Stimulated activated CD4-positive, alpha-beta T cell treated with anti-CD3 and anti-CD28 coated beads, Interleukin-12 subunit alpha, Interleukin-12 subunit beta, amount 100 ng/mL, for 4 hours (primary cell): ENCODE data around the gene ZNF14.
"Not testable (repeated sequence)": the region's sequence is repeated elsewhere in the genome, so short reads cannot be mapped to it uniquely, and the experiment has no call there.

ENCODE experiments used
- DNase-seq: peaks from one replicate; pipeline ENCODE4 v3.0.0-alpha.2; 2020

The ZNF14 gene

DNA sequence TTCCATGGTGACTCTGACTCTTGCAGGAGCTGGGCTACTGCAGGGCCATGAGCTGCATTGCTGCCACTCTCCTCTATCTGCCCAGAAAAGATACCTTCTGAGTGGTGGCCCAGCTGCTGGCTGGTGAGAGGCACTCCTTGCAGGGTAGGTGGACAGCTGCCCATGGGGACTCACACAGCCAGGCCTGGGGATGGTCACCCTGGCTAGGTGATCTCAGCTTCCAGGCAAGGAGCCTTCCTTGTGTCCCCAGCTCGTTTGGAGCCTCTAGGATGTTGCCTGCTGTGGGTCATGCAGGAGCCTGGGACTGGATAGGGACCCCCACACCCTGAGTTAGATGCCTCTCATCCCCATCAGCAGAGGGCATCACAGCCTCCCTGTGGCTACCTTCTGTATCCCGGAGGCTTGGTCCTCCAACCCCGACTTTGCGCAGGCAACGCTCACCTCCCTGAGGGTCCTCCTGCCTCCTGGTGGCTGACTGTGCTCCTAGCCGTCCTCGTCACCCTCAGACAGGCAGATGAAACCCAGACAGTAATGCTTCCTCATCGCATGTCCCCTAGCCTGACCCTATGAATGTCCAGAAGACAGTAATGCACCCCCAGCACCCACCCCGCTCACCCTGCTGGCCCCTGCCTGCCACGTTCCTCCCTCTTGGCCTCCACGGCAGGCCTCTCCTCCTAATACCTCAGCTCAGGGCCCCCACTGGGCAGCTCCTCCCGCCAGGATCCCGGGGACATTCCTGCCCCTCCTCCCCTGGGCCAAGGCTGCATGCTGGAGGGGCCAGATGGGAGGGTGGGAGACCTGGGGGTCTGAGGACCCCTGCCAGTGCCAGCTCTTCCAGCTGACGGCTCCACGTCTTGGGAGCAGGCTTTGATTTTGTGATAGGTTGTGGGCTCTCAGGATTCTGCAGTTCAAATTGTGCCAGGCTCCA lies 13.6 kb upstream of the ZNF14 start:
- DNase-seq, result no peak

DNA sequence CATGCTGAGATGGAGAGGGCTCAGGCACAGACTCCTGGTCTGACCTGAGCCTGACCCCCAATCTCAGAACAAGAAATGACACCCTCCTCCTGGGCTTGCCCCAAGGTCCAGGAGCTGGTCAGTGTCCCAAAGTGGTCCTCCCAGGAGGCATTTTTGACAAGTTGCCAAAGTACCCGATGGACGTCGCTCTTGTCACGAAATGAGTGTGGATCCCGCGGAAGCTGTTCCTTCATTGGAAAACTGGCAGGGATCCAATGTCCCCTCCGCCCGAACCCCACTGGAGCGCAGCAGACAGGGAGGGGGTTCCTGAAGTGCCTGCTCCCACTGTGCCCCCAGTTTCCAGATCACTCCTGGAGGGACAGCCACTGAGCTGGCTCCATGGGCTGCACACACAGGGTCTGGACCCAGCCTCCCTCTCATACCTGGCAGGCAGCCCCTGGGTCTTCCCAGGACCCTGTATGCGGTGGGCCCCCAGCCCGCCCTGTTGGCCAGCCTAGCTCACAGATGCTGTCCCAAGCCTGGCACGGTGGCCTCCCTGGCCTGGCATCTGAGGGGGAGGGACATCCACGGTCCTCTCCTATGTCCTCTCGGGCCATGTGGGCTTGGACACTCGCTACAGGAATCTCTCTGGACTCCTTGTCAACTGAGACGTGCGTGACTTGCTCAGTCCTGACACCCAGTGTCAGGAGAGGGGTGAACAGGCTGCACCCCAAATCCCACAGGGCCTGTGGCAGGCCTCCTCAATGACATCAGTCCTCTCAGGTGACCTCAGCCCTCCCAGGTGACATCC lies 12.8 kb upstream of the ZNF14 start:
- DNase-seq, result no peak

DNA sequence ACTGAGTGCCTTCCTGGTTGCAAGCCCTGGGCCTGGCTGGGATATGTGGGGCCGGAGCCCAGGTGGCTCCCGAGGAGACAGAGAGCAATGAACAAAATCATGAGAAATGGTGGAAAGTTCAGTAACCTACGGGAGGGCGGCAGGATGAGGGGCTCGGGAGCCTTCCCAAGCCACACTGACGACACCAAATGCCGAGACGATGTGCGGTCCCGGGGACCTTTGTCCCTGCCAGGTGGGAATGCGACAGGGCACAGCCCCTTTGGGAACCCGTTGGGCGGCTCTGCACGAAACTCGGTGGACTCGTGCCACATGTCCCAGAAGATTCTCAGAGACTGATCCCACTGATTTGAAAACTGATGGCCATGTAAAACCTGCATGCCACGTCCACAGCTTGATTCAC lies 11.7 kb upstream of the ZNF14 start:
- DNase-seq, result no peak

DNA sequence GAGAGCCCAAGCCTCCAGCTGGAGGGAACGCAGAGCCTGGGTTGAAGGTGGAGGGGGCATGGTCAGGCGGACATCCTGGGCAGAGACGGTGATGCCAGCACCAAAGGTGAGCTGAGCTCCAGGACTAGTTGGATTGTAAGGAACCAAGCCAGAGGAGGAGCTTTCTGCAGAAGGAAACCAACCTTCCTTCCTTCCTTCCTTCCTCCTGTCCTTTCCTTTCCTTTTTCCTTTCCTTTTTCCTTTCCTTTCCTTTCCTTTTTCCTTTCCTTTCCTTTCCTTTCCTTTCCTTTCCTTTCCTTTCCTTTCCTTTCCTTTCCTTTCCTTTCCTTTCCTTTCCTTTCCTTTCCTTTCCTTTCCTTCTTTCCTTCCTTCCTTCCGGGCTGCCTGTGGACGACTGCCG lies 11.0 kb upstream of the ZNF14 start:
- not testable (repeated sequence) for DNase-seq

DNA sequence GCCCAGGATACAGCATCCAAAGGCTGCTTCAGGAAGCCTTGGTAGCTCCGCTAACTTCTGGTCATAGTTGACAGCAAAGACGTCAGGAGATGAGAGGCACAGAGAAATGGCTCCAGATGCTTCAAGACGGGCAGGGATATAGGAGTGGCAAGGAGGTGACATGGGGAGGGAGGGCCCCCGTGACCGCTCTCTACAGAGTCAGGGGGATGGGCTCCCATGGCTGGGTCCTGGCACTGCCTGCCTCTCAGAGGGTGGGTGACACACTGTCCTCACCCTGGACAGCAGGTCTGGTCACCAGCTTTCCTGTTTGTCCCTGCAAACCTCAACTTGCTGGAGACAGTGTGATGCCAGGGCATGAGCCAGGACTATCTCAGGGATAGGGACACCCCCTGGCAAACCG lies 10.3 kb upstream of the ZNF14 start:
- DNase-seq, result no peak

DNA sequence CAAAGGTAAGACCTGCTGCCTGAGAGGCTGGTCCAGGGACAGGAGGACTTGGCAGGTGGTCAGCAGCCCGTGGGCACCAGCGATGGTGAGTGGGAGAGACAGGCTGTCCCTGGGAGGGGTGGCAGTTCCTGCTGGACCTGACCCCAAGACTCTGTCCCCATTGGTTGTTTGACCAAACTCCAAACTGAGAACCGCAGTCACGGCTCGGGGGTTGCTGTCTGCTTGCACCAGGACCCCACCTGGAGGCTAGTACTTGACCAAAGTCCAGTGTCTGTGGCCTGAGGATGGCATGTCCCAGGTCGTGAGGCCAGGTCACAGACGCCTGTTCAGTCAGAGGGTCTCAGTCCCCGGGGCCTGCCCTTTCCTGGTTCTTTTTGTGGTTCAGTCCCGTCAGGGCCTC lies 9.9 kb upstream of the ZNF14 start:
- DNase-seq, result no peak

DNA sequence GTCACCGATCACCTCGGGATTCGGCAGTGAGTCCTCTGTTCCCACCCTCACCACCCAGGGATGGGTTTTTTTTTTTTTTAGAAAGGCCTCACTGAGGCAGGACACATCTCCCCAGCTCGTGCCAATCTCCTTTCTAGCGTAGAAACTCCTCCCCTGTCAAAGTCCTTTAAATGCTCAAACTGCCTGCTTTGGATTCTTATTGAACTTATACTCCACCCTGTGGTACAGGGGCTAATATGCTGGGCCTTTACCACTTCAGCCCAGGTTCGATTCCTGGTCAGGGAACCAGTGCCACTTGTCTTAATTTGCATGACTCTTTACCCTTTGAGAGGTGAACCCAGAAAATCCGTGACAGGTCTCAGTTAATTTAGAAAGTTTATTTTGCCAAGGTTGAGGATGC lies 8.3 kb upstream of the ZNF14 start:
- DNase-seq, result no peak

DNA sequence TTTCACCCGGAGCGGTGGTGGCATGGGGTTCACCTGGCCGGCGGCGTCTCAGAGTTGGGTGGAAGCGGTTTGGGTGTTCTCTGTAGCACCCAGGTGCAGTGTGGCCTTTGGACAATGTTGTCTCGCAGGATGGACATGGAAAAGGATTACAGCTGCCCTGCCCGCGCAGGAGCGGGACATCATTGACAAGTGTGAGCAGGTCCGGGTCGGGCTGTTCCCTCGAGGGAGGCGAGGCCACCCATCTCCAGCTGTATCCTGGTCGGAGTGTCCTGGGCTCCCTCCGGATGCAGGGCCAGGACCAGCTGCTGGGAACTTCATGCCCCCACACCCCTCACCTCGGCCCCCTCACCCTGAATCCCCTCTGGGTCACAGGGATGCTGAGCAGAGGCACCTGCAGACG lies 7.8 kb upstream of the ZNF14 start:
- DNase-seq, result no peak

DNA sequence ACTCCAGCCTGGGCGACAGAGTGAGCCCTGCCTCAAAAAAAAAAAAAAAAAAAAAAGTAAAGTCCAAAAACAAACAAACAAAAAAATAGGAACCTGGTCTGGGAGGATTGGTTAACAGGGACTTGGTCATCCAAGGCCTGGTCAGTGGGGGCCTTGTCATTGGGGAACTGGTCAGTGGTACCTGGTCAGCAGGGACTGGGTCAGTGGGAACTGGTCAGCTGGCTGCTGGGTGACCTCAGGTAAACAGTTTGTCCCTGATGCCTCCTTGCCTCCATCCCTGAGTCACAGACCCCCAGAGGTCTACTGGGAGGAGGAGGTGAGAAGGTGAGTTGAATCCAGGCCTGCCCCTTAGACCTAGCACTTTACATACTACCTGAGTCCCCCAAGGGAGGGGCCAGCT lies 5.7 kb upstream of the ZNF14 start:
- DNase-seq, result no peak

DNA sequence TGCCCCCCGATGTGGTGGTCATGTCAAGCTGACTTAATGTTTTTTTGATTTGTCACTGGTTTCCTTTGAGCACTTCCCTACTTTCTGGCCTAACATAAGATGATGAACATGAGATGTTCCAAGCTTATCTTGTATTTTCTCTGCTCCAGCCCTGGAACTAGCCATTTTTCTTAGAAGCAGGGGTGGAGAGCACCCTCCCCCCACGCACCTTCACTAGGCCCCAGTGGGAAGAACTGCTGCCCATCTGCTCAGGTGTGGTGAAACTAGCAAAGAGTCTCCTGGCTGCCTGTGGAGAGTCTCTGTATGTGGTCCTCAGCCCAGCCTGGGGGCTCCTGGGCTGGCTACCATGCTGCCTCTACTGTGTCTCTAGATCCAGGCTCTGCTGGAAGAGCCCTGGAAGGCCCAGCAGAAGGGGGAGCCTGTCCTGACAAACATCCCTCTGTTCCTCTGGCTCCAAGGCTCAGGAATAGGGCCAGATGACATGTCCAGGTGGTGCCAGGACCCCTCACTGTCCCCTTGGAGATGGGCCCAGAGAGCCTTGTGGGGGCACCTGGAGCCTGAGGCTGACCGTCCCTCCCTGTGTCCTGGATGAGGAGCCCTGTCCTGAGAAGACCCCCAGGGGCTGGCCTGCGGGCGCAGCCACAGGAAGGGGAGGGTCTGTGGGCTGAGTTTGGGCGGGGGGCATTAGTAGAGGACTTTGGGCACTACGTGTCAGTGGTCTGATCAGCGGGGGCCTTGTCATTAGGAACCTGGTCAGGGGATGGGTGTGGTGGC lies 4.8 kb upstream of the ZNF14 start:
- DNase-seq, result no peak

DNA sequence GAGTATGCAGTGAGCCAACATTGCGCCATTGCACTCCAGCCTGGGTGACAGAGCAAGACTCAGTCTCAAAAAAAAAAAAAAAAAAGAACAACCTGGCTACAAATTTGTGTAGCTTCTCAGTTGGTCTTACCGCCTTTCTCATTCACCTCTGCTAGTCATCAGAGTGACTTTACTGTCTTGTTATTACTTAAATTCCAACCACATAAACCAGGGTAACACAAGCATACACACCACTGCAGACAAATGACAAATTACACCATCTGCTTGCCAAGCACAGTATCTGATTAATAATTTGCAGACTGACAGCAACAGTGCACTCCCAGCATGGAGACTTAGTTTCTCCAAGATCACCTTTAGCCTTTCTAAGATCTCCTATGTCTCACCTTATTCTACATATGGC lies 11.0 kb downstream of the ZNF14 start:
- DNase-seq, result no peak

DNA sequence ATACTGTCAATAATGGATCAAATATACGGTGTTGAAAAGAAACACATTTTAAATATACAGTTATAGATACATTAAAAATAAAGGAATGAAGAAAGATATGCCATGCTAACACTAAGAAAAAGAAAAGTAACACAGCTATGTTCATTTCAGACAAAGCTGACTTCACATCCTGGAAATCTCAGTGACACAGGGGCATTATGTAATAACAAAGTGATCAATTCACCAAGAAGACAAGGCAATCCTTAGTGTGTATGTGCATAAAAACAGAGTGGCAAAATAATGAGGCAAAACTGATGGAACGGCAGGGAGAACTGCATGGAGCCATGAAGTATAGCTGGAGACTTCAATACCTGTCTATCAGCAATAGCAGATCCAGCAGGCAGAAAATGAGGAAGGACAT lies 13.1 kb downstream of the ZNF14 start:
- DNase-seq, result no peak

DNA sequence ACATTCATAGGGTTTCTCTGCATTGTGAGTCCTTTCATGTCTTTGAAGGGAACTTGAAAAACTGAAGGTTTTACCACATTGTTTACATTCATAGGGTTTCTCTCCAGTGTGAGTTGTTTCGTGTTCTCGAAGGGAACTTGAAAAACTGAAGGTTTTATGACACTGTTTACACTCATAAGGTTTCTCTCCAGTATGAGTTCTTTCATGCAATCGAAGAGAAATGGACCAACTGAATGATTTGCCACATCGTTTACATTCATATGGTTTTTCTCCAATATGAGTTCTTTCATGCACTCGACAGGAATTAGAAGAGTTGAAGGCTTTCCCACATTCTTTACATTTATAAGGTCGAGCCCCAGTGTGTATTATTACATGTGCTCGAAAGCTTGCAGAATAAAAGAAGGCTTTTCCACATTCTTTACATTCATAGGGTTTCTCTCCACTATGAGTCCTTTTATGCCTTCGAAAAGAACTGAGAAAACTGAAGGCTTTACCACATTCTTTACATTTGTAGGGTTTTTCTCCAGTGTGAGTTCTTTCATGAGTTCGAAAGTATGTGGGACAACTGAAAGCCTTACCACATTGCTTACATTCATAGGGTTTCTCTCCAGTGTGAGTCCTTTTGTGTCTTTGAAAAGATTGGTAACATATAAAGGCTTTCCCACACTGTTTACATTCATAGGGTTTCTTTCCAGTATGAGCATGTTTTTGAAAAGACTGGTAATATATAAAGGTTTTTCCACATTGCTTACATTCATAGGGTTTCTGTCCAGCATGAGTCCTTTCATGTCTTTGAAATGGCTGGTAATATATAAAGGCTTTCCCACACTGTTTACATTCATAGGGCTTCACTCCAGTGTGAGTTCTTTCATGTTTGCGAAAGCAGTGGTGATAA lies 20.7 kb downstream of the ZNF14 start:
- DNase-seq, result no peak

DNA sequence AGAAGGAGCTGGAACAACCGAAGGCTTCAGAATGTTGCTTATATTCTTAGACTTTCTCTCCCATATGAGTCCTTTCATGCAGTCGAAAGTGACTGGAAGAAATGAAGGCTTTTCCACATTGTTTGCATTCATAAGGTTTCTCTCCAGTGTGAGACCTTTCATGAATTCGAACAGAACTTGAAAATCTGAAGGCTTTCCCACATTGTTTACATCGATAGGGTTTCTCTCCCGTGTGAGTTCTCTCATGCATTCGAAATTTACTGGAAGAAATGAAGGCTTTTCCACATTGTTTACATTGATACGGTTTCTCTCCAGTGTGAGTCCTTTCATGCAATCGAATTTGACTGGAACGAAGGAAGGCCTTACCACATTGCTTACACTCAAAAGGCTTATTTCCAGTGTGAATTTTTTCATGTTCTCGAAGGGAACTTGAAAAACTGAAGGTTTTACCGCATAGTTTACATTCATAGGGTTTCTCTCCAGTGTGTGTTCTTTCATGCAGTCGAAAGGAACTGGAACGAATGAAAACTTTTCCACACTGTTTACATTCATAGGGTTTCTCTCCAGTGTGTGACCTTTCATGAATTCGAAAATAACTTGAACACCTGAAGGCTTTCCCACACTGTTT lies 21.5 kb downstream of the ZNF14 start:
- DNase-seq, result no peak

DNA sequence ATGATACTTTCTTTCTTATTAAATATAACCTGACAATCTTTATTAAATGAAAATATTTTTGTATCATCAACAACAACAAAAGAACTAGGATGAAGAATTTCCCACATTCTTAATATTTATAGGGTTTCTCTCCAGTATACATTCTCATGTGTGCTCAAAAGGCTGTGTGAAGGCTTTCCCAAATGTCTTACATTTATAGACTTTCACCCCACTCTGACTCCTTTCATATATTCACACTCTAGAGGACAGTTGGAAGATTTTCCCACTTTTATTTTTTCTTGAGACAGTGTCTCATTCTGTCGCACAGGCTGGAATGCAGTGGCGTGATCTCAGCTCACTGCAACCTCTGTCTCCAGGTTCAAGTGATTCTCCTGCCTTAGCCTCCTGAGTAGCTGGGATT lies 22.4 kb downstream of the ZNF14 start:
- DNase-seq, result no peak

DNA sequence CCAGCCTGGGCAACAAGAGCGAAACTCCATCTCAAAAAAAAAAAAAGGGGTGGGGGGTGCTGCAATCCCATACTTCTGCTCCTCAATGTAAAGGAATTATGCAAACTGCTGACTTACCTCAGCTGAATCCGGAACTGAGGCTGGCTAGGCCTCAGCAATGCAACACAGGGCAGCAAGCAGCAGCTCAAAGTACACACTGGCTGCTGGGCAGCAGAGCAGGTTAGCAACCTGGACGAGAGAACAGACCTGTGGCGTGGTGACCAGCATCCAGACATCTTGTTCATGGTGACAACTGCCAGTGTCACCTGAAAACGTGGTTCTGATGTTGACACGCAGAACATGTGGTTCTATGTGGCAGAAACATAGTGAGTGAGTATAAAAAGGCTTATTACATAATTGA lies 28.1 kb downstream of the ZNF14 start:
- DNase-seq, result no peak

DNA sequence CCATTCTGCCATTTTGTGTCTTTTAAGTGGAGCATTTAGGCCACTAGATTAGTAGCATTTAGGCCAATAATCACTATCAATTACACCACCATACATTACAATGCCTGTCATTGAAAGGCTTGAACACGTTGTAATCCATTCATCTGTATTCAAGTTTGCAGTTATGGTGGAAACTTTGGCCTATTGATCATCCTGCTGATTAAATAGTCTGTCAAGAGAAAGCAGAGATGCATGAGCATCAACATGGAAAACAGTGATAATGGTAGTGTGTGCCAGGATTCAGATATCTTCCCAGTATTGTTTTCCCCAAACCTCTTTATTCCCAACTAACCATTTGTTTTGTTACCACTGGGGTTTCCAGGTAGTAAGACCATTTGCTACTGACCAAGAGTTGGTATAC lies 32.4 kb downstream of the ZNF14 start:
- not testable (repeated sequence) for DNase-seq

DNA sequence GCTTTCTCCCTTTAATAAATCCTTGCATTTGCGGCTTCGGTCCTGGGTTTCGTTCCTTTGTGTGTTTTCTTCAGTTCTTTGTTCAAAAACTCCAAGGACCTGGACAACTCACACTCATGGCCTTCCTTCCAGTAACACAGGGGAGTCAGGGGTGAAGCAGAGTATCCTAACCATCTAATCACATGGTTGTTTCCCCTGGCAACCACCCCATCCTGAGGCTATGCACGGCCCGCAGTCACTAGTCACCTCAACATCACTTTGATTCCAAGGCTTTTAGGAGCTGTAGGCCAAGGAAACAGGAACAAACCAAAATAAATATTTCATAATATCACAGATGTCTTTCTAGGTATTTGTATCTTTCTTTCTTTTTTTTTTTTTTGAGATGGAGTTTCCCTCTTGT lies 35.3 kb downstream of the ZNF14 start:
- no peak for DNase-seq

DNA sequence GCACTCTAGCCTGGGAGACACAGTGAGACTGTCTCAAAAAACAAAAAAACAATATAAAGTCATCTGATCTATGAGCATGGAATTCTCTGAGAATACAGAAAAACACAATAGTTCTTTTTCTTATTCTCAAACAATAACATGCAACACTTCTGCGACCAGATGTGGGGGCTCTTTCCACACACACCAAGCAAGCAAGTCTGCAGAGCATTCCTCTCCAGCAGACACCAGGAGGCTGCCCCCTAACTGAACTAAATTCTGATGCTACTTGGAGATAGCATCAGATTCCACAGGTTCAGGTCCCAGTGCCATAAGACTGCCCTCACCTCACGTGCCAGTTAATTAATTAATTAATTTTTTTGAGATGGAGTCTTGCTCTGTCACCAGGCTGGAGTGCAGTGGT lies 36.5 kb downstream of the ZNF14 start:
- no peak for DNase-seq

DNA sequence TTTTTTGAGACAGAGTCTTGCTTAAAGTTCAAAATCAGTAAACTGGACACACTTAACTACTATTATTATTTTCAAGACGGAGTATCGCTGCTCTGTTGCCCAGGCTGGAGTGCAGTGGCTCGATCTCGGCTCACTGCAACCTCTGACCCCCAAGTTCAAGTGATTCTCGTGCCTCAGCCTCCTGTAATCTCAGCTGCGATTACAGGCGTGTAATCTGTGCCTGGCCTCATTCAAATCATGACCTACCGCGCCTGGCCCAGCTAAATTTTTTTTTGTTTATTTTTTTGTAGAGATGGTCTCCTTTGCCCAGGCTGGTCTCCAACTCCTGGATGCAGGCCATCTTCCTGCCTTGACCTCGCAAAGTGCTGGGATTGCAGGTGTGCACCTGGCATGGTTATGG lies 41.2 kb downstream of the ZNF14 start:
- DNase-seq, result no peak

DNA sequence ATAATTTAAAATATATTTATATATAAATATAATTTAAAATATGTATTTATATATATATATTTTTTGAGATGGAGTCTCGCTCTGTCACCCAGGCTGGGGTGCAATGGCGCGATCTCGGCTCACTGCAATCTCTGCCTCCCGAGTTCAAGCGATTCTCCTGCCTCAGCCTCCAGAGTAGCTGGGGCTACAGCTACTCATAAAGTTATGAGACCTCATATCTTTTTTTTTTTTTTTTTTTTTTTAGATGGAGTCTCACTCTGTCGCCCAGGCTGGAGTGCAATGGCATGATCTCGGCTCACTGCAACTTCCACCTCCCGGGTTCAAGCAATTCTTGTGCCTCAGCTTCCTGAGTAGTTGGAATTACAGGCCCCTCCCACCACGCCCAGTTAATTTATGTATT lies 43.9 kb downstream of the ZNF14 start:
- not testable (repeated sequence) for DNase-seq

DNA sequence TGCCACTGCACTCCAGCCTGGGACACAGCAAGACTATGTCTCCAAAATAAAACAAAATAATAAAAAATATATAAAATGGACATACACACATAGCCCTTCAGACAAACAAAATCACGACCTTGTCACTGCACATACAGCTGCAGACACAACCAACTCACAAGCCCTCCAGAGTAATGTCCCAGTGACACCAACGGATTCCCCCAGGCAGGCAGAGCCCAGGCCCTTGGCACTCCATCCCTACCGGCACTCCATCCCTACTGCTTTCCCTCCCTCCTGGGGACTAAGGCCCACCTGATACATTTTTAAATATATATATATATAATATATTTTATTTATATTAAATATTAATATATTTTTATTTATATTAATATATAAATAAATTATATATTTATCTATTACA lies 45.8 kb downstream of the ZNF14 start:
- DNase-seq, result no peak
